ENCODE measurements around the gene CSF1R. TPM values are rescaled to one million over a fixed set of nuclear protein-coding genes. Genes with fewer than 3 reads are reported as not detected.

The CSF1R gene
- total and polyA plus RNA-seq, 2 of the 8 experiments (the other 6 are each of a cell fraction or from before 2014, with no cell fraction given) = 0.12 TPM; not detected in 1

DNA sequence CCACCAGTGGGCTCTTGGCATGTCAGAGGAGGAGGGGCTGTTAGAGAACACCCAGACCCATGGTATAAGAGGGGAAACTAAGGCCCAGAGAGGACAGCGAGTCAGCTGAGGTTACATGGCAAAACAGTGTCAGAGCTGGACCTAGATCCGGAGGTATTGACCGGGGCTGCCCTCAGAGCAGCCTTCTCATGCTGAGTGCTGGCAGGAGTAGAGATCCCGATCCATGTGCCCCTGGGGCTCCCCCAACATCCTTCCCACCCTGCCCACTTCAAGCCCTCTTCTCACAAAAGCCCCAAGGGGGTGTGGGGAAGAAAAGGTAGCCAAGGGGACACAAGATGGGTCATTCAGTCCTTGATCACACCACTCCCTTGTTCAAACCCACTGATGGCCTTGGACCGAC, 19.9 kb downstream of the CSF1R start:
- no peak overlapping the region for H3K27ac ChIP-seq (ENCODE audit: low read depth, low read length)
- no peak overlapping the region for H3K4me2 ChIP-seq (ENCODE audit: insufficient read depth in 1 of 2, low read depth in 2 of 2, low read length in 2 of 2)
- POLR2A ChIA-PET (ENCODE audit: partially characterized antibody) = interaction anchor here (1.0 kb wide), 1 partner anchor 11 kb away, joined by 4 read pairs; no protein-coding TSS in a partner anchor
- TF ChIP-seq, protein P1, sequence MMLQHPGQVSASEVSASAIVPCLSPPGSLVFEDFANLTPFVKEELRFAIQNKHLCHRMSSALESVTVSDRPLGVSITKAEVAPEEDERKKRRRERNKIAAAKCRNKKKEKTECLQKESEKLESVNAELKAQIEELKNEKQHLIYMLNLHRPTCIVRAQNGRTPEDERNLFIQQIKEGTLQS (IDR thresholded peaks at IDR 0.05; ENCODE audit: insufficient read depth, low read depth, low read length) = no peak
- TF ChIP-seq SRF (IDR thresholded peaks at IDR 0.05; ENCODE audit: low read depth, low read length) = no peak
- TF ChIP-seq, protein P2, sequence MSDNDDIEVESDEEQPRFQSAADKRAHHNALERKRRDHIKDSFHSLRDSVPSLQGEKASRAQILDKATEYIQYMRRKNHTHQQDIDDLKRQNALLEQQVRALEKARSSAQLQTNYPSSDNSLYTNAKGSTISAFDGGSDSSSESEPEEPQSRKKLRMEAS (IDR thresholded peaks at IDR 0.05) = no peak
- no peak for TF ChIP-seq SIX5 (IDR thresholded peaks at IDR 0.05; ENCODE audit: low read depth, low read length)
- no peak for TF ChIP-seq SP4 (IDR thresholded peaks at IDR 0.05; ENCODE audit: low read length)
- no peak for TF ChIP-seq KDM5A (IDR thresholded peaks at IDR 0.05; ENCODE audit: low read length)

More for the DNA sequence above, 19.9 kb downstream of the CSF1R start:
- Histone ChIP-seq H3K23me2 (ENCODE audit: low read depth, low read length) (no peaks in the 10 kb centered on the region), H3K79me2 (ENCODE audit: control insufficient read depth in 1 of 2, insufficient read depth in 2 of 2, low read length in 2 of 2) (no peaks in the 10 kb centered on the region), H3K4ac (replicated peaks; ENCODE audit: insufficient read length, low read depth, low read length) (no peak overlapping the region), H3K9me3 (ENCODE audit: insufficient read depth in 2 of 2, low read depth in 1 of 2, low read length in 1 of 2) (no peaks in the 10 kb centered on the region), H2BK120ac (replicated peaks; ENCODE audit: low read depth, low read length) (no peak overlapping the region), H3K36me3 (ENCODE audit: control insufficient read depth in 2 of 4, insufficient read depth in 4 of 4, low read length in 3 of 4) (no peaks in the 10 kb centered on the region), H2AFZ (ENCODE audit: low read length) (no peak overlapping the region), H3K18ac (ENCODE audit: extremely low read depth, low read length) (no peak overlapping the region), H3K14ac (ENCODE audit: insufficient read length) (no peak overlapping the region), H2BK5ac (ENCODE audit: low read depth, low read length) (no peak overlapping the region), H4K5ac (ENCODE audit: insufficient read length, low read depth, low read length) (no peak overlapping the region), H4K8ac (ENCODE audit: extremely low read depth, insufficient read depth, low read length) (no peak overlapping the region), H3K4me3 (ENCODE audit: extremely low read depth in 1 of 4, insufficient read depth in 2 of 4, low read depth in 3 of 4, low read length in 4 of 4) (no peak overlapping the region), H2AK5ac (ENCODE audit: low read depth, low read length) (no peak overlapping the region), H3K23ac (ENCODE audit: insufficient read length) (no peak overlapping the region), H2BK15ac (ENCODE audit: low read length) (no peak overlapping the region), H2BK20ac (ENCODE audit: low read length) (no peak overlapping the region), H3K56ac (replicated peaks; ENCODE audit: insufficient read length, low read depth, low read length) (no peak overlapping the region), H3K79me1 (ENCODE audit: low read depth, low read length) (no peaks in the 10 kb centered on the region), H3K27me3 (replicated peaks in 1 of 4; ENCODE audit: control insufficient read depth in 3 of 4, extremely low read depth in 1 of 4, insufficient read depth in 3 of 4, low read length in 3 of 4) (no peaks in the 10 kb centered on the region; a peak in 1 of 7 replicates), H2BK12ac (ENCODE audit: low read depth, low read length) (no peak overlapping the region), H3K9ac (replicated peaks in 1 of 4; ENCODE audit: extremely low read depth in 1 of 4, low read depth in 3 of 4, low read length in 3 of 4) (no peak overlapping the region), H3K4me1 (replicated peaks in 1 of 4; ENCODE audit: control insufficient read depth in 3 of 4, insufficient read depth in 4 of 4, low read length in 3 of 4) (peaks cover 0 to 18% (median 4%) of the 10 kb centered on the region in 4 experiments; a peak in 5 of 7 replicates), H4K91ac (replicated peaks; ENCODE audit: insufficient read length, low read length) (no peak overlapping the region), H4K20me1 (replicated peaks in 1 of 2; ENCODE audit: control insufficient read depth in 1 of 2, insufficient read depth in 2 of 2, low read length in 2 of 2) (no peaks in the 10 kb centered on the region)
- CTCF ChIA-PET (ENCODE audit: partially characterized antibody) = interaction anchor here (0.6 to 2.1 kb wide), 8 partner anchors 9 to 154 kb away, joined by 3 to 8 read pairs (median 4); no protein-coding TSS in a partner anchor
- DNase-seq (ENCODE audit: low read depth in 1 of 2, low spot score in 2 of 2) = no peak
- no peak for FAIRE-seq
- 90% methylated on average over 5 of the region's 5 CpGs; no CpG with 5 or more reads in 1 of the 2 experiments for WGBS, 2 experiments (ENCODE audit: extremely low coverage in 1 of 2, insufficient coverage in 1 of 2, insufficient read length in 1 of 2, insufficient replicate concordance in 2 of 2, low coverage in 1 of 2, low lambda C conversion rate in 2 of 2, missing lambda C conversion rate in 1 of 2)
